Measurements from ENCODE around the gene DPP9. TPM values are rescaled to one million over a fixed set of nuclear protein-coding genes. Genes with fewer than 3 reads are reported as not detected.

Gene DPP9
- total and polyA plus RNA-seq, 2 of the 8 experiments (the other 6 are each of a cell fraction or from before 2014, with no cell fraction given), result 11.6 to 40.7 TPM

GRCh38 chr19:4673726-4674125 is 49.9 kb downstream of the DPP9 start:
- no peak overlapping the region for H3K4me3 ChIP-seq (ENCODE audit: extremely low read depth in 1 of 4, insufficient read depth in 2 of 4, low read depth in 3 of 4, low read length in 4 of 4)
- H4K91ac ChIP-seq (replicated peaks; ENCODE audit: insufficient read length, low read length), result no peak overlapping the region
- 98% methylated on average over 4 of the region's 4 CpGs; no CpG with 5 or more reads in 1 of the 2 experiments for WGBS, 2 experiments (ENCODE audit: extremely low coverage in 1 of 2, insufficient coverage in 1 of 2, insufficient read length in 1 of 2, insufficient replicate concordance in 2 of 2, low coverage in 1 of 2, low lambda C conversion rate in 2 of 2, missing lambda C conversion rate in 1 of 2)
- no peak for FAIRE-seq
- POLR2A ChIA-PET (ENCODE audit: partially characterized antibody), result interaction anchor here (0.5 to 0.6 kb wide), 2 partner anchors 19 to 697 kb away, joined by 3 read pairs; no protein-coding TSS in a partner anchor
- H3K56ac ChIP-seq (replicated peaks; ENCODE audit: insufficient read length, low read depth, low read length), result no peak overlapping the region
- TF ChIP-seq JUN (IDR thresholded peaks at IDR 0.05; ENCODE audit: low read depth, low read length) (no peak), CEBPB (IDR thresholded peaks at IDR 0.05; ENCODE audit: low read depth, low read length) (no peak), ZNF274 (IDR thresholded peaks at IDR 0.05; ENCODE audit: borderline replicate concordance, extremely low read depth, low read length) (no peak), JUND (IDR thresholded peaks at IDR 0.05; ENCODE audit: low read length) (no peak), CREB1 (IDR thresholded peaks at IDR 0.05) (no peak), RNF2 (IDR thresholded peaks at IDR 0.05; ENCODE audit: borderline replicate concordance, low read depth, low read length, missing control alignments, poor library complexity, severe bottlenecking) (no peak), EP300 (IDR thresholded peaks at IDR 0.05; ENCODE audit: borderline replicate concordance in 1 of 2, low read depth in 2 of 2, low read length in 2 of 2) (no peak), POU5F1 (IDR thresholded peaks at IDR 0.05; ENCODE audit: low read depth, low read length) (no peak), CHD1 (IDR thresholded peaks at IDR 0.05; ENCODE audit: low read depth, low read length) (no peak), SP4 (IDR thresholded peaks at IDR 0.05; ENCODE audit: low read length) (no peak), NANOG (IDR thresholded peaks at IDR 0.05; ENCODE audit: insufficient read depth, low read depth, low read length, poor library complexity, severe bottlenecking) (no peak), SP1 (IDR thresholded peaks at IDR 0.05; ENCODE audit: low read depth, low read length) (no peak)
- 0 out of 2 replicates have a peak, but pooled peaks cover 2% of the 10 kb centered on the region for H3K23me2 ChIP-seq (ENCODE audit: low read depth, low read length)
- peaks cover 0 to 9% (median 6%) of the 10 kb centered on the region in 4 experiments; a peak in 6 of 7 replicates for H3K4me1 ChIP-seq (replicated peaks in 1 of 4; ENCODE audit: control insufficient read depth in 3 of 4, insufficient read depth in 4 of 4, low read length in 3 of 4)
- no peak overlapping the region for H2BK20ac ChIP-seq (ENCODE audit: low read length)
- no peaks in the 10 kb centered on the region for H3K9me3 ChIP-seq (ENCODE audit: insufficient read depth in 2 of 2, low read depth in 1 of 2, low read length in 1 of 2)
- H2AFZ ChIP-seq (ENCODE audit: low read length), result no peak overlapping the region
- no peak overlapping the region for H3K14ac ChIP-seq (ENCODE audit: insufficient read length)
- no peak overlapping the region for H2BK15ac ChIP-seq (ENCODE audit: low read length)
- no peaks in the 10 kb centered on the region; a peak in 1 of 4 replicates for H3K79me2 ChIP-seq (ENCODE audit: control insufficient read depth in 1 of 2, insufficient read depth in 2 of 2, low read length in 2 of 2)
- H3K4me2 ChIP-seq (ENCODE audit: insufficient read depth in 1 of 2, low read depth in 2 of 2, low read length in 2 of 2), result no peak overlapping the region
- H3K23ac ChIP-seq (ENCODE audit: insufficient read length), result no peak overlapping the region
- no peak for DNase-seq (ENCODE audit: low read depth in 1 of 2, low spot score in 2 of 2)
- H2BK120ac ChIP-seq (replicated peaks; ENCODE audit: low read depth, low read length), result no peak overlapping the region
- no peak overlapping the region for H3K4ac ChIP-seq (replicated peaks; ENCODE audit: insufficient read length, low read depth, low read length)
- no peak overlapping the region for H2AK5ac ChIP-seq (ENCODE audit: low read depth, low read length)
- no peaks in the 10 kb centered on the region for H3K79me1 ChIP-seq (ENCODE audit: low read depth, low read length)
- H3K36me3 ChIP-seq (ENCODE audit: control insufficient read depth in 2 of 4, insufficient read depth in 4 of 4, low read length in 3 of 4), result peaks cover 0 to 2% (median 1%) of the 10 kb centered on the region in 4 experiments; a peak in 3 of 8 replicates
- H3K9ac ChIP-seq (replicated peaks in 1 of 4; ENCODE audit: extremely low read depth in 1 of 4, low read depth in 3 of 4, low read length in 3 of 4), result no peak overlapping the region
- H2BK12ac ChIP-seq (ENCODE audit: low read depth, low read length), result no peak overlapping the region
- H4K5ac ChIP-seq (ENCODE audit: insufficient read length, low read depth, low read length), result no peak overlapping the region
- no peak overlapping the region for H3K18ac ChIP-seq (ENCODE audit: extremely low read depth, low read length)
- no peak overlapping the region for H4K8ac ChIP-seq (ENCODE audit: extremely low read depth, insufficient read depth, low read length)
- peaks cover 0 to 1% of the 10 kb centered on the region in 2 experiments for H4K20me1 ChIP-seq (replicated peaks in 1 of 2; ENCODE audit: control insufficient read depth in 1 of 2, insufficient read depth in 2 of 2, low read length in 2 of 2)
- CTCF ChIA-PET (ENCODE audit: partially characterized antibody), result interaction anchor here (0.6 to 1.6 kb wide), 3 partner anchors 37 to 275 kb away, joined by 3 to 6 read pairs (median 6); no protein-coding TSS in a partner anchor
- H3K27me3 ChIP-seq (replicated peaks in 1 of 4; ENCODE audit: control insufficient read depth in 3 of 4, extremely low read depth in 1 of 4, insufficient read depth in 3 of 4, low read length in 3 of 4), result no peaks in the 10 kb centered on the region; a peak in 1 of 7 replicates
- H2BK5ac ChIP-seq (ENCODE audit: low read depth, low read length), result no peak overlapping the region
- no peak overlapping the region for H3K27ac ChIP-seq (ENCODE audit: low read depth, low read length)
